Measurements from ENCODE around the gene PRKD2.

PRKD2 gene

DNA sequence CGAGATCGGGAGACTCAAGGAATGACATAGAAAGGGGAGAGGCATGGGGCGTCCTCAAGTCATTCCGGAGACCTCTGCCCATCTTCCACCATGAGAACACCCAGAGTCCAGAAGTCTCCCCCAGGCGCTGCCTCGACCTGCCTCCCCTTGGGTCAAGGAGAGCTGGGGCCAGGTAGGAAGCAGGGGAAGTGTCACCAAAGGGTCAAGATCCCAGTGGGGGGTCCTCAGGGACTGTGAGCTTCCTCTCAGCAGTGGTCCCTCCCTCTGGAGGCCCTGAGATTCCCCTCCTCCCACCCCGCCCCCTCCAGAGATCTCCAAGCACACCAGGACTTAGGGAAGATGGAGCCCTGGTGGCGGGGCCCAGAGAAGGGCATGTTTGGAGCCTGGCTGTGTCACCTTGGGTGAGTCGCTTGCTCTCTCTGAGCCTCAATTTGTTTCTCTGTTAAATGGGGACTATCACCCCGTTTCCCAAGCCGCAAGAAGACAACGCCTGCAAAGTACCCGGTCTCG, 56.9 kb downstream of the PRKD2 start:
- no peak for FAIRE-seq

DNA sequence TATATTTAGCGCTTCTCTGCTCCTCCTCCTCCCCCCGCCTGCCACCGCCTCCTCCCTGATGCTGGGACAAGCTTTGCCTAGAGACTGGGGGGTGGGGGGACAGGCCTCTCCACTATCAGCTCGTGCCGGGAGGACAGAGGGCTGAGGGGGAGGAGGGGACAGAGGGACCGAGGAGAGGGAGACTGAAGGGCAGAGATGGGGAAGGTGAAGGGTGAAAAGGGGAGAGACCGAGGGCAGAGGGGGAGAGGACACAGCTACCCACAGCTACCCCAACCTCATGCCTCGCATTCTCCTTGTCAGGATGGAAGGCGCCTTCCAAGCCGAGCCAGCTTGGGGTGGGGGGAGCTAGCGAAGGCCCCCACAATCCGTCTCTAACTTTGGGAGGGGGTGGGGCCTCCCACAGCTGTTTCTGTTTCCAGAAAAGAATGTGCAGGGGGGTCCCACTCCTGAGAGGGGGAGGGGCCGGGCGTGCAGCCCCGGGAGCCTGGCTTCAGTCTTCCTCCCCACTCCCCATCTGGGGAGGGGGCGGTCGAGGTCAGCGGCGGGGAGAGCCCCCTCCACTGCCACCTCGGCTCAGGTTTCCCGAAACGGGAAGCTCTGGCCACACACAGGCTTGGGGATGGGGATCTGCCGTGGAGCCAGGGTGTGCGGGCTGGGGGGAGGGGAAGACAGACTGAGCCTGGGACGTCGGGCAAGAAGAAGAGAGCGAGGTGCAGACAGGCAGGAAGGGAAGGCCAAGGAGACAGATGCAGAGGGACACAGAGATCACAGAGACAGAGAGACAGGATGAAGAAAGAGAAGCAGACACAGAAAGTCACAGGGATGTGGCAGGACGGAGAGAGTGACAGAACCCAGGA, 57.5 kb downstream of the PRKD2 start:
- no peak for FAIRE-seq

DNA sequence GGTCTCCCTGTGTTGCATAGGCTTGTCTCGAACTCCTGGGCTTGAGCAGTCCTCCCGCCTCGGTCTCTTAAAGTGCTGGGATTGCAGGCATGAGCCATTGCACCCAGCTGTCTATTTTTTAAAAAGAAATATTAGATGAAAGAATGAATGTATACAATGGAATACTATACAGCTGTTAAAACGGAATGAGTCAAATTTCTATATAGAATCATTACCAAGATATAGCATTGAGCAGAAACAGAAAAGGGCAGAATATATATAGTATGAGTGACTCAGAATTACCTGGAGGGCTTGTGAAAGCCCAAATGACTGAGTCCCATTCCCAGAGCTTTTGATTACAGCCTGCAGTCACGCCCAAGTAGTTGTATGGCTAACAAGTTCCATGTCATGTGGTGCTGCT, 60.4 kb downstream of the PRKD2 start:
- FAIRE-seq: no peak

DNA sequence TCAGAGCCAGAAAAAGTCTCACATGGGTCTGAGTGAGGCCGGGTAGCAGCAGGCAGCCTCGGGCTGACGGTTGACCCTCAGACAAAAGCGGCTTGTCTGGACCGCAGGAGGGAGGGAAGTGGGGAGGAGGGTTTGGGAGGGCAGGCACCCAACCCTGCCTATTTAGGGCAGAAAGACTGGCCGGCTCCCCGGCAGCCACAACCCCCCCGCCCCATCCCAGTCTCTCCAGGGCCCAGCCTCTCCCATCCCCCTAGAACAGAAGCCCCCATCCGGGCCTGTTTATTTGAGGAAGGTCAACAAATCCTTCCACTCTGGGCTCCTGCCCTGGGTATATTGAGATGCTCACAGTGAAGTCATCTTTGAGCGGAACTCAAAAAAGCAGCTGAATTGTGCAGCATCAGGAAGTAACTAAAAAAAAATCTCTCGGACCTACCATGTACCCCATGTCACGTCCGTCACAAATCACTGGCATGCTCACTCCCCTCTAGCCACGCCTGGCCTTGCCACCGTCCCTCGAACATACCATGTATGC, 62.2 kb downstream of the PRKD2 start:
- no peak for FAIRE-seq

DNA sequence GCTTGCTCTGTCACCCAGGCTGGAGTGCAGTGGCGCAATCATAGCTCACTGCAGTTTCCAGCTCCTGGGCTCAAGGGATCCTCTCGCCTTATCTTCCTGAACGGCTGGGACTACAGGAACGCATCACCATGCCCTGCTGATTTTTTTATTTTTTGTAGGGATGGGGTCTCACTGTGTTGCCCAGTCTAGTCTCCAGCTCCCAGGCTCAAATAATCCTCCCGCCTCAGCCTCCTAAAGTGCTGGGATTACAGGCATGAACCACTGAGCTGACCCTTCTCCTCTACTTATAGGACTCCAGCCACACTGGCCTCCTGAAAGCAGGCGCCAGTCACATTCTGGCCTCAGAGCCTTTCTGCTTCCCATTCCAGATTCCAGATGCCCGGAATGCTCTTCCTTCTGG, 66.5 kb downstream of the PRKD2 start:
- FAIRE-seq: no peak

DNA sequence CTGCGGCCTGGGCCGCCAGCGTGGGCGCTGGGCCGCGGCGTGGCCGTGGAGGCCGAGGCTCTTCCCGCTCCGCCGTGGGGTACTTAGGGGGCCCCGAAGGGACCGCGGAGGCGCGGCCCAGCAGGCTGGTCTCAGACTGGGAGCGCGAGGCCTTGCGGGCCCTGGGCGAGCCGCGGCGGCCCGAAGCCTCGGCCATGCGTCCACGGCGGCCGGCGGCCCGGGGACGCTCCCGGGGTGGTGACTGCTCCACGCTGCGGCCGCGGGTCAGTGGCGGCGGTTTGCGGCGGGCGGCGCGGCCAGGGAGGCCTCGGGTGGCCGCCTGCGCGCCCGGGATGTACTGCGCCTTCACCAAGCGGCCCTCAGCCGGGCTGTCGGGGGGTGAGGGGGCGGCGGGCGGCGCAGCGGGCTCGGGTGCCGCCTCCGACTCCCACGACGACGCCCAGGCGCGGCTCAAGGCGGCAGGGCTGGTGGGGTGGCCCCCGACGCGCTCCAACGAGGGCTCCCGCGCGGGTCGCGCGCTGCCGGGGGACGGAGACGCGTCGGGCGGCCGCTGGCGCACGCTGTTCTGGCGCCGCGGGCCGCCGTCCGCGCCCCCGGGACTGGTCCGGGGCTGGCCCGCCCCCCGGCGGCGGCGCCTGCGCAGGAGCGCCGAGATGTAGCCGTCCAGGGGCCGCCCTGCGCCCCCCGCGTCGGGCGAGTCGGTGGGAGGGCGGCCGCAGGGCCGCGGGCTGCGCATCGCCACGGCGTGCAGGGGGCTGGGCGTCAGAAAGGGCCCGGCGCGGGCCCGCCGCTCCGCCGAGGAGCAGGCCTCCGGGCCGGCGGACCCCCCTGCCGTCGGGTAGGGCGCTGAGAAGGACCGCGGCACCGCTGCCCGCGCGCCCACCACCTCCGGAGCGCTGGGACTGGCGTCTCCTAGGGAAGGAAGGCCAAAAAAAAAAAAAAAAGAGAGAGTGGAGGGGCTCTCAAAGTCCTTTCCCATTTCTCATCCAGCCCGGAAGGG, 67.7 kb downstream of the PRKD2 start:
- FAIRE-seq: no peak

DNA sequence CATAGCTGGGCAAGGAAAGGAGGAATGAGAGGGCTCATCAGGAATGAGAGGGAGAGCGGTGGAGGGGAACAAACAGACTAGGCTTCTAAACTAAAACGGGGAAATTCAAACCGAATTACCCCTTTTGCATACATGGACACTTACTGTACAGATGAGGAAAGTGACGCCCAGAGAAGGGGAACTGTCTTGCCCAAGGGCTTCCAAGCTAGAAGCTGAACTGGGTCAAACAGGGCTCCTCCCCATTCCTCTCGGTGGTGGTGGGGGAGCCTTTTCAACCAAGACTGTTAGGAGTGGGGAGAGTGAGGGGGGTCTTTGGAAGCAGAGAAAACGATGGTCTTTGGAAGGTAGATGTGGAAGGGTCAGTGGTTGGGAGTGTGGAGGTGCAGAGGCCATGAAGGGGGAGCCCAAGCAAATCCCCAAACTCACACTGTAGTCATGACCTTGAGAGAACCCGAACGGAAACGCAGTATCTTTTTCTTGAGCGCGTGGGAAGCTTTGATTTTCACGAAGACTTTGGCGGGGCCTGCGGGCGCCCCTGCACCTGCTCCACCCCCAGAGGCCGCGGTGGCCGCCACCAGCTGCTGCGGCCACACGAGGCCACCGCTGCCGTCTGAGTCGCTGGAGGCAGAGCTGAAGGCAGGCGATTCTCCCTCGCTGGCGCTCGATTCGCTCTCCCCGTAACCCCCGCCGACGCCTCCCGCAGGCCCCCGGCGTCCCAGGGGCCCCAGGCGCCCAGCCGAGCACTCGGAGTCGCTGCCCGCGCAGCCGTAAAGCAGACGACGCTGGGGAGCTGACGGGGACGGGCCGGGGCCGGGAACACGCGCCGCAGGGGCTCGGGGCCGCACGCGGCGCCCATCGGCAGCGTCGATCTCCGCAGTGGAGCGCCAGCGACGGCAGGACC, 68.6 kb downstream of the PRKD2 start:
- FAIRE-seq: no peak

DNA sequence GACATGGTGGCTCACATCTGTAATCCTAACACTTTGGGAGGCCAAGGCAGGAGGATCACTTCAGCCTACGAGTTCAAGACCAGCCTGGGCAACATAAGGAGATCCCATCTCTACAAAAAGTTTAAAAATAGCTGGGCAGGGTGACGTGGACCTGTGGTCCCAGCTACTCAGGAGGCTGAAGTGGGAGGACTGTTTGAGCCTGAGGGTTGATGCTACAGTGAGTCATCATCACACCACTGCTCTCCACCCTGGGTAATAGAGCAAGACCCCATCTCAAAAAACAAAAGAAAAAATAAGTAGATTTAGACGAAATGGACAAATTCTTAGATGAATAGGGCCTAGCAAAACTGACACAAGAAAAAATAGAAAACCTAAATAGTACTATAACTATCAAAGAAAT, 70.5 kb downstream of the PRKD2 start:
- no peak for FAIRE-seq

DNA sequence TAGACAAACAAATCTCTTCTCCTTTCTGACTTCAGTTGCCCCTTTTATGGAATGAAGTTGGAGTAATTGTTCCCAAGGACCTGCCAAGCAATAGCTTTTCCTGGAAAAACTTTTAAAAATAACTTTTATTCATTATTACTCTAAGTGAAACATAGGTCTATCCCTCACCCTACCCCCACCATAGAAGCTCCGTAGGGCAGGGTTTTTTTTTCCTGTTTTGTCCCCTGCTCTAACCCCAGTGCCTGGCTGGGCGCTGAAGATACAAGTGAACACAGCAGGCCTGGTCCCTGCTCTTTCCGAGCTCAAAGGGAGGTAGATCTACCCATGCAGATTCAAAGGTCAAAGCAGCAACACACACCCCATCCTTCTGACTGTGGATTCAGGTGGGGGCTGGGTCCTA, 72.2 kb downstream of the PRKD2 start:
- FAIRE-seq: no peak

DNA sequence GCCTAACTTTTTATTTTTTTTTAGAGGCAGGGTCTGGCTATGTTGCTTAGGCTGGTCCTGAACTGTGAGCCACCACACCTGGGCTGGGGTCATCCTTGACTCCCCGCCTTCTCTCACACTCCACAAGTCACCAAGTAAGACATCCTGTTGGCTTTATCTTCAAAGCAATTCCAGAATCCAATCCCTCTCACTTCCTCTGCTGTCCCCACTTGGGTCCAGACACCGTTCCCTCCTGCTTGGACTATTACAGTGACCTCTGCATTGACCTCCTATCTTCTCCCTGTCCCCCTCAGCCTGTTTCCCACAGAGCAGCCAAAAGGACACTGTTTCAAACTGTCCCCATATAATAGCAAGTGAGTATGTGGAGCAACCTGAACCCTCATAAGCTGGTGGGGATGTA, 76.3 kb downstream of the PRKD2 start:
- no peak for FAIRE-seq

DNA sequence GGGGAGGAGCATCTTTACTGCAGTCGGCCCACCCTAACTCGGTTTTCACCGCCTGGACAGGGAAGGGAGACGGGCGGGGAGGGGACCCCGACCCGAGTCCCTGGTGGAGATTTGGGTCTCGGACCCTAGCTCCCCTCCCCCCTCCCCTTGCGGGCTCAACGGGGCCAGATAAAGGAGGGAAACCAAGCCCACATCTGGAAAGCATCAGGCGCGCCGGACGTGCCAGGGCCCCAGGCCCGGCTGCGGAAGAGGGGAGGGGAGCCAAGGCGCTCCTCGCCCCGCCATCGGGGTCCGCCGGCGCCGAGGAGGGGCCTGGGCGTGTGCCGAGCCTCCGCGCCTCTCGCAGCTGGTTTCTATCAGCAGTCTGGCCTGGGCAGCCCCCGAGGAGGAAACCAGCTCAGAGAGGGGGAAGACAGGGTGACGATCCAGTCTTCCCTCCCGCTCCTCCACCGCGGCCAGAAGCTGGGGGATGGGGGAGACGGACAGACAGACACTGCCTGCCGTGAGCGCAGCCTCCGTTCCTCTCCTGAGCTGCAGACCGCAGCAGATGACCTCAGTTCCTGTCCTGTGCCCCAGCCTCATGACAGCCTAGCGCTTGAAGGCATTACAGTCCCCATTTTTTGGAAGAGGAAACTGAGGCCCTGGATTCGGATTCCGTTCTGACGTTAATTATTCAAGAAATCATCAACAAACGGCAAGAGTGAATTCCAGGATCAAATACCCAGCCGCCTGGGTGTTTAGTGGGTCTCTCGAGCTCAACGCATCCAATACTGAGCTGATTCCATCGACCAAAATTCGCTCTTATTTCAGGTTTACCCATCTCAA, 77.3 kb downstream of the PRKD2 start:
- no peak for FAIRE-seq

DNA sequence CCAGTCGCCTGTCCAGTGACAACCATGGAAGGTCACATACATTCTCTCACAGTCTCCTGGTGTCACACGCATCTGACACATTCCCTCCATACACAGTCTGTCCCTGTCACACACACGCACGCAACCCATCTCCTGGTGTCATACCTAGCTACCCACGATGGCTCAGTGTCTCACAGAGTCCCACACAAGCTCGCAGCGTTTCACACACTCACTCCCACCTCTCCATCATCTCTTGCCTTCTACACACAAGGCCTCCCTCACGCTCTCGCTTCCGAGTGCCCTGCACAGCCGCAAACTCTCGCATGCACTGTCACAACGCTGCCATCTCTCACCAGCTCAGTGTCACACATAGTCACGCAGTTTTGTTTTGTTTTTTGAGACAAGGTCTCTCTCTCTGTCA, 79.7 kb downstream of the PRKD2 start:
- no peak for FAIRE-seq

DNA sequence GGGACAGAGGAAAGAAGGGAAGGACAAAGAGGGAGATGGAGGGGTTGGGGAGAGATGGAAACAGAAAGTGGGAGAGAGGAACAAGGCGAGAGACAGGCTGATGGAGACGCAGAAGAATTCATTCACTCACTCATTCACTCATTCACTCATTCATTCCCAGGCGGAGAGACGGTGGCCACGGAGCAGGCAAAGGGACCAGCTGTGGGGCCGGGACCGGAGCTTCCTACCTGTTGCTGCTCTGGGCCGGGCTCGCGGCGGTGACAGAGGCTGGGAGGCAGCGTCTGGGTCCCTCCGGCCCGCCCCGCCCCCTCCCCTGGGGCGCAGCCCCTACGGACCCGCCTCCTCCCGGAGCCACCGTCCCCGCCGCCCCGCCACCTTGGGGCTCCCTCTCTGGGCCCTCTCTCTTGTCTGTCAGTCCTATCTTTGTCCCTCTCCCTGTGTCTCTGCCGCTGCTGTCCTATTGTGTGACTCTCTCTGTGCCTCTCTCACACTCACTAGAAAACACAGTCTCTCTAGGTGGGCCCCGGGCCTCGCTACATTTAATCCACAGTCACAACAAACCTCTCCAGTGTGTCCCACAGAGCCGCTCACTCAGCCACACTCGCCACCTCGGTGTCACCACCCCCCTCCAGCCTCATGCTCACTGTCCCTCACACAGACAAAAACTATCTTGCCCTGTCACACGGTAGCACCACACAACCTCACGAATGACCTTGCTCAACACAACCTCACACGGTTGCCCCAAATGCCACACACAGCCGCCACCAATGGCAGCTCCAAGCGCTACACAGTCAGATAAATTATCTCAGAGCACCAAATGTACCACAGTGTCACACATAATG, 80.8 kb downstream of the PRKD2 start, which contains the start of gene GNG8:
Gene GNG8, minus strand, starts transcription at position 283 of the 842 bp plus-strand sequence. CDS start 1,520 bp downstream, outside the sequence.
- no peak for FAIRE-seq

DNA sequence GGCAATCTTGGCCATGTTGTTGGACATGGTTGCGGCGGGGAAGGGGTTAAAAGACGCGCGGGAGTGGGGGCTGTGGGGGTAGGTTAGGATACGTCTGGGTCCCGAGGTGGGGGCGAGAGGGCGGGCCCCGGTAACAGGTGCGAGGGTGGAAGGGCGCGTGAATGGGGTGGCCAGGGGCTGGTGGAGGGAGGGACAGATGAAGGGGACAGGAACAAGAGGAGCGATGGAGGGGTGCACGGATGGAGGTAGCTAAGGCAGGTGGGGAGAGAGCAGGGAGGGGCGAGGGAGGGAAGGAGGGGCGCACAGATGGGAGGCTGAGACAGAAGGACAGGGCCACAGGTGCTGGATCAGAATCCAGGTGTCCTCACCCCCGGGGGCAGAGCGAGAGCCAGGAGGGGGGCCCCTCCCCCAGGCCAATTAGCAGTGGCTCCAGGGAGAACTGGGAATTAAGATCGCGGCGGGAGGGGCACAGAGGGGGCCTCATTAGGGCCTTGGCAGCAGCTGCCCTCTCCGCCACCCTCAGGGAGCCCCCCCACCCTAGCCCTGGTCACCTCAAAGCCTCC, 82.2 kb downstream of the PRKD2 start:
- FAIRE-seq: no peak

DNA sequence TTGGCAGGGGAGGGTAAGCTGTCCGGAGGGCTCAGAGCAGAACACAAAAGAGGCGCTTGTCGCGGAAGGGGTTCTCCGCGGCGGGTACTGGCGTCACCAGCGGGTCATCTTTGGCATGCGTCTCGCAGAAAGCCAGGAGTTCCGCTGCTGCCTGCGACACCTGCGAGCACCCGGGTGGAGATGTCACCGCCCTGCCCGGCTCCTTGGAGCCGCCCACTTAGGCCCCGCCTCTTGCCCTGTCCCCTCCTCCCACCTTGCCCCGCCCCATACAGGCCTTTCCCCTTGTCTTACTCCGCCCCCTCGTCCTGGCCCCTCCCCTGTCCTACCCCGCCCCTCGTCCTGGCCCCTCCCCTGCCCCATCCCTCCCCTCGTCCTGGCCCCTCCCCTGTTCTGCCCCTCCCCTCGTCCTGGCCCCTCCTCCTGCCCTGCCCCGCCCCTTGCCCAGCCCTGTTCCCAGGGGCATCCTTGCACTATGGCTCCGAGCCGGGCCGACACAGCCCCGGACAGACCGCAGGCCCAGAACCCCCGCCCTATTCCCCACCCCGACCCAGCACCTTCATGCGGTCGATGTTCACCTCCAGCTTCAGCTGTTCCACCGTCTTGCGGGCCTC, 82.8 kb downstream of the PRKD2 start:
- no peak for FAIRE-seq

DNA sequence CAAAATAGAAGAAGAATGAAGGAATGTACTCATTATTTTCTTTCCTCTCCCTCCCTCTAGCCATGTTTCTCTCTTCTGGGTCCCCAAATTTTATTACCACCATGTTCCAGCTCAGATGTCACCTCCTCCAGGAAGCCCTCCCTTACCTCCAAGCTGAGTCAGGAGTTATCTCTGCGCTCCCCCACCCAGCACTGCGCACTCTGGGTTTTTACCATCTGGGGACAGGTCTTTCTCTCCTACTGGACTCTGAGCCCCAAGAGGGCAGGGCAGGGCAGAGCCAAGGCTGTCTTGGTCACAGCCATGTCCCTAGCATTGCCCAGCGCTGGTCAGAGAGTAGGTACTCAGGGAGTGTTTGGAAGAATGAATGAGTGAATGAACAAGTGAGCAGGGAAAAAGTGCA, 83.8 kb downstream of the PRKD2 start:
- FAIRE-seq: no peak

DNA sequence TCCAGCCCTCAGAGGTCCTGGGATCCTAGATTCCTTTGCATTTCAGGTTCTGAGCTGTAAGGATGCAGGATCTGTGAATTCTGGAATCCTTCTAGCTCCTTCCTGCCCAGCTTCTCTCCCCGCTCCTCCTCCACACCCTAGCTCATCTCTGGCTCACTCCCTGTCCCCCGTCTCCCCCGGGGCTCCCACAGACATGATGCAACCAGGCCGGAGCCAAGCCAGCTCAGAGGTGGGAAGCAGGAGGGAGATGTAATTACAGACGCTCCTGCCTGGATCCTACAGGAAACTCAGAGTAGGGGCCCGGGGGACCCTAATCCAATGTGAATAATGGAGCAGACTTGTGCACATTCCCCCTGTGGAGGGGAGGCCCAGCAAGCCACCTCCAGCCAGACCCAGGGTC, 85.4 kb downstream of the PRKD2 start:
- no peak for FAIRE-seq

DNA sequence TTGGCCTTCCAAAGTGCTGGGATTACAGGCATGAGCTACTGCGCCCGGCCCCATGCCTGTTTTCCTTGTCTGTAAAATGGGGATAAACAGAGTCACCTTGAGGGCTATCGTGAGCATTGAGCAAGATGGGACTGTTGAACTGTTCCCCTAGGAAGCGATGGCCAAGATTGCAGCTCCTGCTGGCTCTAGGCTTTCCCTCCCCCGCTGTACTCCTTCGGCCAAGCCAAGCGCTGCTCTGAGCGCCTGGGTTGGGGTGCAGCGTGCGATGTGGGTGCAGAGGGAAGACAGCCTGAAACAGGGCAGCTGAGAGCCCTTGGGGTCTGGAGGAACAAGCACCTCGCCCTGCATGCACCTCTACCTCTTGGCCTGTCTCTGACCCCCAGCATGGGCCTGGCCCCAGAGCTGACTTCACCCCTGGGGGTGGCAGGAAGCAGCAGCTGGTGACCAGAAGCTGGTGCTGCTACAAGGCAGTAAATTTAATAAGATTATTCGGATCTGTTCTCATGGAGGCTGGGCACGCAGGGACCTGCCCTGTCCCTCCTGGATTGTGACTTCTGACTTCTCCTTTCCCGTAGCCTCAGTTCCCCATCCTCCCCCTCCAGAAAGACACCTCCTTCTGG, 86.2 kb downstream of the PRKD2 start:
- no peak for FAIRE-seq

DNA sequence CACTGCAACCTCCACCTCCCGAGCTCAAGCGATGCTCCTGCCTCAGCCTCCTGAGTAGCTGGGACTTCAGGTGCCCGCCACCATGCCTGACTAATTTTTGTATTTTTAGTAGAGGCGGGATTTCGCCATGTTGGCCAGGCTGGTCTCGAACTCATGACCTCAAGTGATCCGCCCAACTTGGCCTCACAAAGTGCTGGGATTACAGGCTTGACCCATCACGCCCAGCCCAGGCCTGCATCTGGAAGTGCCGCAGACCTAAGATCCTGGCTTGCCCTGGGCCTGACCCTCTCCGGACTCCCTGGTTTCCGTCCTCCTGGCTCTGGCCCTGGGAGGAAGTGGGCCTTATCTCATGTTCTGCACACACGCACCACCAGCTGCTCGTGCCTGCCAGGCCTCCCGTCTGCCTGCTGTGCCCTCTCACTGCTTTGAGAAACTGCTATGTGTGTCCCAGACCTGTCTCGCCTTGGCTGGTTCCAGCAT, 87.3 kb downstream of the PRKD2 start:
- FAIRE-seq: no peak

Data from TTC549 (cell line).